HG02610 (cell line): ENCODE measurements around the gene PLEKHA7.
A peak's percentile ranks its signal among the peaks of the same experiment; 100 is the strongest.
"Not testable (repeated sequence)": the region's sequence is repeated elsewhere in the genome, so short reads cannot be mapped to it uniquely, and the experiment has no call there.

Experiments
- ATAC-seq: cut with Tn5 transposase; IDR thresholded peaks from one replicate; pipeline ENCODE4 v1.9.1; 2021; ENCODE audit warnings: mild to moderate bottlenecking, moderate library complexity; ENCODE audit not compliant: unreplicated experiment

PLEKHA7 gene

GRCh38 chr11:17014321-17014832, at the start of gene PLEKHA7:
TSS of gene PLEKHA7 (minus strand) at chr11:17014414. CDS start at chr11:17014401, 13 bp downstream.
- no peak for ATAC-seq

- peak; percentile 75 for ATAC-seq
These were observed 49.2 kb upstream of the PLEKHA7 start for GRCh38 chr11:17063171-17064002.

- ATAC-seq, result not testable (repeated sequence)
These were observed 36.9 kb upstream of the PLEKHA7 start for GRCh38 chr11:17051146-17051545.

- ATAC-seq, result not testable (repeated sequence)
These were observed 34.3 kb upstream of the PLEKHA7 start for GRCh38 chr11:17048491-17048890.

GRCh38 chr11:17046690-17047089, 32.5 kb upstream of the PLEKHA7 start:
- ATAC-seq, result no peak

GRCh38 chr11:17036666-17037658, 22.7 kb upstream of the PLEKHA7 start:
- ATAC-seq, result no peak

- not testable (repeated sequence) for ATAC-seq
These were observed 19.8 kb upstream of the PLEKHA7 start for GRCh38 chr11:17034027-17034426.

- ATAC-seq, result no peak
These were observed 12.4 kb upstream of the PLEKHA7 start for GRCh38 chr11:17026487-17027082.

GRCh38 chr11:17024924-17025323, 10.7 kb upstream of the PLEKHA7 start:
- ATAC-seq, result no peak

- no peak for ATAC-seq
These were observed 7.3 kb upstream of the PLEKHA7 start for GRCh38 chr11:17021511-17021910.

GRCh38 chr11:17020831-17021230, 6.6 kb upstream of the PLEKHA7 start:
- ATAC-seq, result no peak

- ATAC-seq, result no peak
These were observed 5.0 kb upstream of the PLEKHA7 start for GRCh38 chr11:17019232-17019631.

- ATAC-seq, result no peak
These were observed 1.5 kb upstream of the PLEKHA7 start for GRCh38 chr11:17015627-17016126.

GRCh38 chr11:17014833-17015626, 816 bp upstream of the PLEKHA7 start:
- ATAC-seq, result no peak

- no peak for ATAC-seq
These were observed 480 bp downstream of the PLEKHA7 start for GRCh38 chr11:17013548-17014320.

- no peak for ATAC-seq
These were observed 1.3 kb downstream of the PLEKHA7 start for GRCh38 chr11:17012712-17013547.

- ATAC-seq, result no peak
These were observed 2.0 kb downstream of the PLEKHA7 start for GRCh38 chr11:17012179-17012578.

- no peak for ATAC-seq
These were observed 3.3 kb downstream of the PLEKHA7 start for GRCh38 chr11:17010851-17011420.
